Smooth muscle cell (in vitro differentiated cells): Measurements from ENCODE around the gene IRF4. TPM values are rescaled to one million over a fixed set of nuclear protein-coding genes. Genes with fewer than 3 reads are reported as not detected.

Source experiments
- DNase-seq: peaks from one replicate; lab custom pipeline; 2025; ENCODE audit not compliant: unreplicated experiment; lab: John Stamatoyannopoulos, UW
- H2AFZ ChIP-seq: fragments of 200-600 bp; sonication (generic); 2 replicates; pipeline ENCODE4 v1.6.0; 2016; ENCODE audit warnings: antibody characterized with exemption, low read depth, mild to moderate bottlenecking
- H3F3A ChIP-seq: fragments of 200-600 bp; sonication (generic); 2 replicates; pipeline ENCODE4 v1.6.0; 2017; ENCODE audit warnings: antibody characterized with exemption, low read depth
- H3K27ac ChIP-seq: fragments of 200-600 bp; sonication (generic); 2 replicates; pipeline ENCODE4 v1.5.1; 2016; ENCODE audit warnings: low read depth, mild to moderate bottlenecking
- H3K27me3 ChIP-seq: fragments of 200-600 bp; sonication (generic); 2 replicates; pipeline ENCODE4 v1.6.1; 2016; ENCODE audit warnings: low read depth, mild to moderate bottlenecking
- H3K36me3 ChIP-seq: fragments of 200-600 bp; sonication (generic); 2 replicates; pipeline ENCODE4 v1.5.1; 2016; ENCODE audit warnings: low read depth
- H3K4me1 ChIP-seq: fragments of 200-600 bp; sonication (generic); 2 replicates; pipeline ENCODE4 v1.5.1; 2016; ENCODE audit warnings: low read depth
- H3K4me2 ChIP-seq: fragments of 200-600 bp; sonication (generic); 2 replicates; pipeline ENCODE4 v1.6.0; 2016; ENCODE audit warnings: mild to moderate bottlenecking
- H3K4me3 ChIP-seq: fragments of 200-600 bp; sonication (generic); 2 replicates; pipeline ENCODE4 v1.5.1; 2016; ENCODE audit warnings: mild to moderate bottlenecking
- H3K79me2 ChIP-seq: fragments of 200-600 bp; sonication (generic); 2 replicates; pipeline ENCODE4 v1.6.0; 2016; ENCODE audit warnings: low read depth, mild to moderate bottlenecking
- H3K9ac ChIP-seq: fragments of 200-600 bp; sonication (generic); 2 replicates; pipeline ENCODE4 v1.6.0; 2016; ENCODE audit warnings: low read depth
- H3K9me3 ChIP-seq: fragments of 200-600 bp; sonication (generic); replicated peaks from 2 replicates; pipeline ENCODE4 v1.5.1; 2016; ENCODE audit warnings: low read depth
- H4K20me1 ChIP-seq: fragments of 200-600 bp; sonication (generic); 2 replicates; pipeline ENCODE4 v1.6.0; 2016; ENCODE audit warnings: low read depth
- WGBS: methylation state at CpG from one replicate; pipeline ENCODE4 v1.1.7; 2016; ENCODE audit warnings: low lambda C conversion rate; 5-methylcytosine and 5-hydroxymethylcytosine counted together
- polyA plus RNA-seq: library from polyadenylated mRNA; unstranded; fragments of >200 nt; fragmentation: Nextera tagmentation; extraction: Ambion mirVana; gene quantifications from 2 replicates; pipeline ENCODE4 v1.2.1, GENCODE V29; 2016
- total RNA-seq: library from RNA; depleted of rRNA; stranded (reverse); fragments of >200 nt; gene quantifications from 2 replicates; pipeline ENCODE4 v1.2.3, GENCODE V29; 2014
- TF ChIP-seq, protein P1 (sequence below): fragments of 200-600 bp; sonication (generic); IDR thresholded peaks from 2 replicates; pipeline ENCODE4 v1.5.1; 2017; ENCODE audit warnings: borderline replicate concordance, mild to moderate bottlenecking, antibody characterized with exemption; ENCODE audit not compliant: insufficient read depth, poor library complexity, severe bottlenecking

The IRF4 gene
- total and polyA plus RNA-seq, 2 experiments from 2014 or later = 0.04 TPM; not detected in 1

DNA sequence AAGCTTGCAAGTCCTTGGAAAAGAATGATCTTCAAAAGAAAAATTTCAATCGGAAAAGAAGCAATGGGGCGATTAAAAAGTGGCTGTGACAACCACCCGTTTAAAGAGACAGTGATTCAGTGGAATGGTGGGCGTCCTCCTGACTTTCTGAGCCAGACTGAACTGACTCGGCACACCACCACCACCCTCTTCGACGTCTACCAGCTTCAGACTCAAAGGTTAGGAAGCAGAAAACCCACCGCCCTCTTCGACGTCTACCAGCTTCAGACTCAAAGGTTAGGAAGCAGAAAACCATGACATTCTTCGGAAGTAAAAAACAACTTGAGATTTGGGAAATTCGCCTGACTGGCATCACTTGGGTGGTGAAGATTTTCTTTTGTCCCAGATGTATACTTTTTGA lies 28.3 kb upstream of the IRF4 start:
- WGBS = 84% methylated on average over 12 of the region's 12 CpGs
- Histone ChIP-seq H3K27me3 (no peaks in the 10 kb centered on the region), H3K79me2 (no peaks in the 10 kb centered on the region), H3K4me3 (no peak overlapping the region), H4K20me1 (no peaks in the 10 kb centered on the region), H2AFZ (no peak overlapping the region), H3K9me3 (peaks cover 9% of the 10 kb centered on the region), H3K4me2 (no peak overlapping the region), H3F3A (no peaks in the 10 kb centered on the region), H3K9ac (no peak overlapping the region), H3K4me1 (no peaks in the 10 kb centered on the region), H3K36me3 (no peaks in the 10 kb centered on the region), H3K27ac (no peak overlapping the region)
- DNase-seq = no peak
- TF ChIP-seq, protein P1, sequence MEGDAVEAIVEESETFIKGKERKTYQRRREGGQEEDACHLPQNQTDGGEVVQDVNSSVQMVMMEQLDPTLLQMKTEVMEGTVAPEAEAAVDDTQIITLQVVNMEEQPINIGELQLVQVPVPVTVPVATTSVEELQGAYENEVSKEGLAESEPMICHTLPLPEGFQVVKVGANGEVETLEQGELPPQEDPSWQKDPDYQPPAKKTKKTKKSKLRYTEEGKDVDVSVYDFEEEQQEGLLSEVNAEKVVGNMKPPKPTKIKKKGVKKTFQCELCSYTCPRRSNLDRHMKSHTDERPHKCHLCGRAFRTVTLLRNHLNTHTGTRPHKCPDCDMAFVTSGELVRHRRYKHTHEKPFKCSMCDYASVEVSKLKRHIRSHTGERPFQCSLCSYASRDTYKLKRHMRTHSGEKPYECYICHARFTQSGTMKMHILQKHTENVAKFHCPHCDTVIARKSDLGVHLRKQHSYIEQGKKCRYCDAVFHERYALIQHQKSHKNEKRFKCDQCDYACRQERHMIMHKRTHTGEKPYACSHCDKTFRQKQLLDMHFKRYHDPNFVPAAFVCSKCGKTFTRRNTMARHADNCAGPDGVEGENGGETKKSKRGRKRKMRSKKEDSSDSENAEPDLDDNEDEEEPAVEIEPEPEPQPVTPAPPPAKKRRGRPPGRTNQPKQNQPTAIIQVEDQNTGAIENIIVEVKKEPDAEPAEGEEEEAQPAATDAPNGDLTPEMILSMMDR = no peak

DNA sequence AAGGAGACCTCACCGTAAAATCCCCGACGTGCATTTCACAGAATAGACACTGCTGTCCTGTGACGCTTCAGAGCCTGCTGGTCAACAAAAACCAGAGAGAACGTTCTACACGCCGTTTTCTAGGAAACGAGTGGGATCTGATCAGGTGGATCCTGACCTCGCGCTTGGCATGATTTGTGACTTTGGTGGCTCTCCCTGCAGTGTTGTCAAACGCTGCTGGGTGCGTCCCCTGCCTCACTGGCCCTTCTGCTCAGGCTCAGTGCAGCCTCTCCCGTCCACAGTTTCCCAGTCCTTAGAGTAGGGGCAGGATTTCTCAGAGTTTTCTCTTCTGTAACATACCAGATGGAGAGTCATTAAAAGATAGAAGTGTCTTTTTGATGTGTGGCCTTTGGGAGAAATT lies 27.6 kb upstream of the IRF4 start:
- Histone ChIP-seq H4K20me1 (no peaks in the 10 kb centered on the region), H3K9me3 (peaks cover 9% of the 10 kb centered on the region), H2AFZ (no peak overlapping the region), H3K4me1 (no peaks in the 10 kb centered on the region), H3K36me3 (no peaks in the 10 kb centered on the region), H3K27ac (no peak overlapping the region), H3K4me3 (no peak overlapping the region), H3K27me3 (no peaks in the 10 kb centered on the region), H3K79me2 (no peaks in the 10 kb centered on the region), H3K4me2 (no peak overlapping the region), H3K9ac (no peak overlapping the region), H3F3A (no peaks in the 10 kb centered on the region)
- TF ChIP-seq, protein P1 = no peak
- 89% methylated on average over 13 of the region's 13 CpGs for WGBS
- DNase-seq = no peak

DNA sequence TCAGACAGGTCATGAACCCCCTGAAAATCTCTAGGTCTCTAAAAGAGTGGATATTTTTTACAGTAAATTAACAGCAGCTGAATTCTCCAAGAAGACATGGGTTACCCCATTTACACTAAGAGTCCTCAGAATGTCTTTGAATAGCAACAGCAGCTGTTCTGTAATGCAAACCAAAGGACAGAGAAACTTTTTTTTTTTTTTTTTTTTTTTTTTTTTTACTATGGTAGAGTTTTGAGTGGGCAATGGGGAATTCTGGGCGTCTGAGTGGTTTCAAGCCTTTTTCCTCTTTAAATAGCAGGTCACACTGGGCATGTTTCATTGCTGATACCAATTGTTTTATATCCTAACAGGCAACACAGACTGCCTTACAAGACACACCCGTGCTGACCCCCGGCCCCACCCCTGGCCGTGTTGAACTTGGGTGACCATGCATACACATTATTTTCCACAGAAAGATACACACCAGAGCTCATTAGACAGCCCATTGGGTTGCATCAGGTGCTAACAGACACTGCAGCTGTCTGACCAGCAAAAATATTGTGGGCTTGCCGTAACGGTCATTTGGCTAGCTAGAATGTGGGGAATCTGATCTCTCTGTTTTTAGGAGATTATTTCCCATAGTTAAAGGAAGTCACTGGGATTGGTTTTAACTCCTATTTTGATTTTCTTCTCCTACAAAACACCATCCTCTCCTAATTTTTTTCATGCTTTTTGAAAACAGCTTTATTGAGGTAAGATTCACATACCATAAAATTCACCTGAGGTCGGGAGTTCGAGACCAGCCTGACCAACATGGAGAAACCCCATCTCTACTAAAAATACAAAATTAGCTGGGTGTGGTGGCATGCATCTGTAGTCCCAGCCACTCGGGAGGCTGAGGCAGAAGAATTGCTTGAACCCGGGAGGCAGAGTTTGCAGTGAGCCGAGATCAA lies 26.7 kb upstream of the IRF4 start:
- Histone ChIP-seq H3K9me3 (peaks cover 9% of the 10 kb centered on the region), H3K27me3 (no peaks in the 10 kb centered on the region), H3F3A (no peaks in the 10 kb centered on the region), H3K79me2 (no peaks in the 10 kb centered on the region), H3K9ac (no peak overlapping the region), H3K4me3 (no peak overlapping the region), H3K4me1 (no peaks in the 10 kb centered on the region), H3K4me2 (no peak overlapping the region), H4K20me1 (no peaks in the 10 kb centered on the region), H2AFZ (no peak overlapping the region), H3K36me3 (no peaks in the 10 kb centered on the region), H3K27ac (no peak overlapping the region)
- TF ChIP-seq, protein P1 = no peak
- 77% methylated on average over 11 of the region's 11 CpGs for WGBS
- no peak for DNase-seq
